Measurements from ENCODE around the gene BBS12. TPM values are rescaled to one million over a fixed set of nuclear protein-coding genes. Genes with fewer than 3 reads are reported as not detected.

Gene BBS12
- total RNA-seq, 1 experiment from 2014 or later = 4.9 TPM

GRCh38 chr4:122703868-122704267 is 28.6 kb upstream of the BBS12 start:
- Histone ChIP-seq H3K27me3 (ENCODE audit: insufficient read depth, low read depth) (no peaks in the 10 kb centered on the region), H2AFZ (no peak overlapping the region), H3K79me2 (ENCODE audit: low read depth) (no peaks in the 10 kb centered on the region), H3K4me2 (no peak overlapping the region), H3F3A (ENCODE audit: insufficient read depth, low read depth) (no peaks in the 10 kb centered on the region), H3K4me1 (replicated peaks; ENCODE audit: insufficient read depth) (no peaks in the 10 kb centered on the region), H4K20me1 (ENCODE audit: insufficient read depth) (no peaks in the 10 kb centered on the region), H3K27ac (no peak overlapping the region), H3K4me3 (no peak overlapping the region), H3K9me2 (ENCODE audit: insufficient read depth) (no peaks in the 10 kb centered on the region), H3K36me3 (ENCODE audit: low read depth) (no peaks in the 10 kb centered on the region), H3K9me3 (ENCODE audit: insufficient read depth, low read depth) (no peaks in the 10 kb centered on the region)
- TF ChIP-seq, protein P1, sequence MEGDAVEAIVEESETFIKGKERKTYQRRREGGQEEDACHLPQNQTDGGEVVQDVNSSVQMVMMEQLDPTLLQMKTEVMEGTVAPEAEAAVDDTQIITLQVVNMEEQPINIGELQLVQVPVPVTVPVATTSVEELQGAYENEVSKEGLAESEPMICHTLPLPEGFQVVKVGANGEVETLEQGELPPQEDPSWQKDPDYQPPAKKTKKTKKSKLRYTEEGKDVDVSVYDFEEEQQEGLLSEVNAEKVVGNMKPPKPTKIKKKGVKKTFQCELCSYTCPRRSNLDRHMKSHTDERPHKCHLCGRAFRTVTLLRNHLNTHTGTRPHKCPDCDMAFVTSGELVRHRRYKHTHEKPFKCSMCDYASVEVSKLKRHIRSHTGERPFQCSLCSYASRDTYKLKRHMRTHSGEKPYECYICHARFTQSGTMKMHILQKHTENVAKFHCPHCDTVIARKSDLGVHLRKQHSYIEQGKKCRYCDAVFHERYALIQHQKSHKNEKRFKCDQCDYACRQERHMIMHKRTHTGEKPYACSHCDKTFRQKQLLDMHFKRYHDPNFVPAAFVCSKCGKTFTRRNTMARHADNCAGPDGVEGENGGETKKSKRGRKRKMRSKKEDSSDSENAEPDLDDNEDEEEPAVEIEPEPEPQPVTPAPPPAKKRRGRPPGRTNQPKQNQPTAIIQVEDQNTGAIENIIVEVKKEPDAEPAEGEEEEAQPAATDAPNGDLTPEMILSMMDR (conservative IDR thresholded peaks at IDR 0.05) = no peak
- TF ChIP-seq EZH2 (IDR thresholded peaks at IDR 0.05; ENCODE audit: low read depth) = no peak
- CTCF ChIA-PET = no interaction called here
- POLR2A ChIA-PET (ENCODE audit: unreplicated experiment) = interaction anchor here (0.8 kb wide), 1 partner anchor 1296 kb away, joined by 6 read pairs; no protein-coding TSS in a partner anchor
- no TSS peak for BruUV-seq (replicated peaks)
- DNase-seq = no peak
- intact Hi-C loops (cut with micrococcal nuclease; ENCODE audit: unreplicated experiment) = no loop called here

GRCh38 chr4:122705009-122705408 is 27.5 kb upstream of the BBS12 start:
- Histone ChIP-seq H3K4me1 (replicated peaks; ENCODE audit: insufficient read depth) (no peaks in the 10 kb centered on the region), H2AFZ (no peak overlapping the region), H3K27me3 (ENCODE audit: insufficient read depth, low read depth) (no peaks in the 10 kb centered on the region), H3K9me2 (ENCODE audit: insufficient read depth) (no peaks in the 10 kb centered on the region), H3K36me3 (ENCODE audit: low read depth) (no peaks in the 10 kb centered on the region), H3F3A (ENCODE audit: insufficient read depth, low read depth) (no peaks in the 10 kb centered on the region), H3K9me3 (ENCODE audit: insufficient read depth, low read depth) (no peaks in the 10 kb centered on the region; the same call in 1 of the 2 replicates), H4K20me1 (ENCODE audit: insufficient read depth) (no peaks in the 10 kb centered on the region), H3K27ac (no peak overlapping the region), H3K4me3 (no peak overlapping the region), H3K79me2 (ENCODE audit: low read depth) (no peaks in the 10 kb centered on the region), H3K4me2 (no peak overlapping the region)
- DNase-seq = no peak
- CTCF ChIA-PET = no interaction called here
- TF ChIP-seq, protein P1 (conservative IDR thresholded peaks at IDR 0.05) = no peak
- no peak for TF ChIP-seq EZH2 (IDR thresholded peaks at IDR 0.05; ENCODE audit: low read depth)
- BruUV-seq (replicated peaks) = no TSS peak
- intact Hi-C loops (cut with micrococcal nuclease; ENCODE audit: unreplicated experiment) = no loop called here
- POLR2A ChIA-PET (ENCODE audit: unreplicated experiment) = no interaction called here

- no peaks in the 10 kb centered on the region; the same call in 1 of the 2 replicates for H3K9me3 ChIP-seq (ENCODE audit: insufficient read depth, low read depth)
- no peaks in the 10 kb centered on the region for H3K36me3 ChIP-seq (ENCODE audit: low read depth)
- intact Hi-C loops (cut with micrococcal nuclease; ENCODE audit: unreplicated experiment) = no loop called here
- no peaks in the 10 kb centered on the region for H3K27me3 ChIP-seq (ENCODE audit: insufficient read depth, low read depth)
- DNase-seq = no peak
- no peak overlapping the region for H3K4me2 ChIP-seq
- H3K4me3 ChIP-seq = no peak overlapping the region
- CTCF ChIA-PET = no interaction called here
- no peak overlapping the region for H3K27ac ChIP-seq
- TF ChIP-seq, protein P1 (conservative IDR thresholded peaks at IDR 0.05) = no peak
- TF ChIP-seq EZH2 (IDR thresholded peaks at IDR 0.05; ENCODE audit: low read depth) = no peak
- H4K20me1 ChIP-seq (ENCODE audit: insufficient read depth) = no peaks in the 10 kb centered on the region
- no peaks in the 10 kb centered on the region for H3F3A ChIP-seq (ENCODE audit: insufficient read depth, low read depth)
- BruUV-seq (replicated peaks) = no TSS peak
- no peak overlapping the region for H2AFZ ChIP-seq
- H3K4me1 ChIP-seq (replicated peaks; ENCODE audit: insufficient read depth) = no peaks in the 10 kb centered on the region
- POLR2A ChIA-PET (ENCODE audit: unreplicated experiment) = no interaction called here
- H3K9me2 ChIP-seq (ENCODE audit: insufficient read depth) = no peaks in the 10 kb centered on the region
- no peaks in the 10 kb centered on the region for H3K79me2 ChIP-seq (ENCODE audit: low read depth)
Observed at GRCh38 chr4:122705547-122706117, 26.9 kb upstream of the BBS12 start.
